ENCODE data around the gene CDK6. TPM values are rescaled to one million over a fixed set of nuclear protein-coding genes. Genes with fewer than 3 reads are reported as not detected.

The CDK6 gene
- total and polyA plus RNA-seq, 9 of the 15 experiments (the other 6 are each of a cell fraction or from before 2014, with no cell fraction given) = 7.6 to 109 (median 44.4) TPM

GRCh38 chr7:92751902-92752901 is 84.2 kb downstream of the CDK6 start:
- in situ Hi-C loops (cut with MboI) = no loop called here
- H4K20me1 ChIP-seq (replicated peaks; ENCODE audit: control insufficient read depth, insufficient read depth, low read length) = no peaks in the 10 kb centered on the region
- H3K4me1 ChIP-seq (replicated peaks in 1 of 2; ENCODE audit: control insufficient read depth in 2 of 2, insufficient read depth in 2 of 2, low read length in 2 of 2) = peaks cover 3 to 21% of the 10 kb centered on the region in 2 experiments; a peak in 4 of 5 replicates
- no peak for FAIRE-seq
- no TSS peak for BruUV-seq (replicated peaks)
- H3K9me1 ChIP-seq (ENCODE audit: control insufficient read depth, insufficient read depth, low read length) = no peaks in the 10 kb centered on the region
- no peak for ATAC-seq
- H2AFZ ChIP-seq (ENCODE audit: low read depth, low read length) = no peak overlapping the region
- no peak overlapping the region for H3K4me3 ChIP-seq
- no peak overlapping the region for H3K27ac ChIP-seq (ENCODE audit: extremely low read depth, low read depth, low read length)
- no peak overlapping the region for H3K9ac ChIP-seq (ENCODE audit: insufficient read depth in 1 of 2, low read depth in 2 of 2, low read length in 2 of 2)
- peaks cover 70% of the 10 kb centered on the region for H3K79me2 ChIP-seq (ENCODE audit: control insufficient read depth, insufficient read depth, low read length)
- H3K27me3 ChIP-seq (ENCODE audit: control insufficient read depth in 2 of 2, insufficient read depth in 2 of 2, low read length in 2 of 2) = no peaks in the 10 kb centered on the region
- TF ChIP-seq IRF1 (CRISPR knock-in tag; IDR thresholded peaks at IDR 0.05; ENCODE audit: borderline replicate concordance) (no peak), ZNF449 (CRISPR knock-in tag; IDR thresholded peaks at IDR 0.05) (no peak), ZC3H11A (IDR thresholded peaks at IDR 0.05; ENCODE audit: low read depth, low read length) (no peak), SPI1 (IDR thresholded peaks at IDR 0.05; ENCODE audit: borderline replicate concordance, low read depth, low read length) (no peak), MBD2 (IDR thresholded peaks at IDR 0.05; ENCODE audit: borderline replicate concordance, low read depth) (no peak), ZBTB26 (CRISPR knock-in tag; IDR thresholded peaks at IDR 0.05) (no peak), ZNF133 (CRISPR knock-in tag; IDR thresholded peaks at IDR 0.05) (no peak)
- intact Hi-C loops (cut with micrococcal nuclease) = no loop called here
- no peak for DNase-seq (ENCODE audit: extremely low read depth in 1 of 4, low spot score in 3 of 4)
- no peak overlapping the region for H3K4me2 ChIP-seq (ENCODE audit: insufficient read depth, low read length)
- ChIA-PET CTCF (ENCODE audit: low intra/inter-chr PET ratio) (no interaction called here), POLR2A (no interaction called here)
- 0 out of 3 replicates have a peak, but pooled peaks cover 2% of the 10 kb centered on the region for H3K36me3 ChIP-seq (ENCODE audit: control insufficient read depth, insufficient read depth, low read length)
- H3K9me3 ChIP-seq (replicated peaks; ENCODE audit: control insufficient read depth, insufficient read depth, low read depth, low read length) = no peaks in the 10 kb centered on the region
- WGBS (ENCODE audit: insufficient coverage, low coverage, missing lambda C conversion rate) = 94% methylated on average over 4 of the region's 4 CpGs

Measured in K562 (cell line).